Activated T-cell treated with anti-CD3 and anti-CD28 coated beads, Interleukin-2, amount 50 U/mL, for 4 hours (primary cell): ENCODE results near the gene CEP78. TPM values are rescaled to one million over a fixed set of nuclear protein-coding genes. Genes with fewer than 3 reads are reported as not detected.
"Not testable (repeated sequence)": the region's sequence is repeated elsewhere in the genome, so short reads cannot be mapped to it uniquely, and the experiment has no call there.

Experiments used
- ATAC-seq, 2 donors: fragments of 200-7000 bp; cut with Tn5 transposase; one replicate each; pipeline ENCODE4 v1.10.0; 2021
- DNase-seq: peaks from one replicate; pipeline ENCODE4 v3.0.0-alpha.2; 2020
- H3K27me3 Mint-ChIP-seq: one replicate; pipeline ENCODE4 v1.8.0; 2021; ENCODE audit warnings: low read depth, mixed read lengths
- H3K36me3 Mint-ChIP-seq: one replicate; pipeline ENCODE4 v1.8.0; 2022; ENCODE audit warnings: mixed read lengths; ENCODE audit not compliant: insufficient read depth
- H3K4me1 Mint-ChIP-seq: one replicate; pipeline ENCODE4 v1.8.0; 2021; ENCODE audit warnings: low read depth, mixed read lengths
- H3K4me3 Mint-ChIP-seq: one replicate; pipeline ENCODE4 v1.8.0; 2021; ENCODE audit warnings: mild to moderate bottlenecking, moderate library complexity, mixed read lengths
- H3K9me3 Mint-ChIP-seq: one replicate; pipeline ENCODE4 v1.8.0; 2021; ENCODE audit warnings: mixed read lengths
- total RNA-seq, 3 donors: library from RNA; stranded (reverse); gene quantifications; one replicate each; pipeline ENCODE4 v1.2.1, GENCODE V29; 2021

CEP78 gene
- total RNA-seq, 3 donors from 2014 or later = 29.4 to 30.8 (median 29.6) TPM

DNA sequence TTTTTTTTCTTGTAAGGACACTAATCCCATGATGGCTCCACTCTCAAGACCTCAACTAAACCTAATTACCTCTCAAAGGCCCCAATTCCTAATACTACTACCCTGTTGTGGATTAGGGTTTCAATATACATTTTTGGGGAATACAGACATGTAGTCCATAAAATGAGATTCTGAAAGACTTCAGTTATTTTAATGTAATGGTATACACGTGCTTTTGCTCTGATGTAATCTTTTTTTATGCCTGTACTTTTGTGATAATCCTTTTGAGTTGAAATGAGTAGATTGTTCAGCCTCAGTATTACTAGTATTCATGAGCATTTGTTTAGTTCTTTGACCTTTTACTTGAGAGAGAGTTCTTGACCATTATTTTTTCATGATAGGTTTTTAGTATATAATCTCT, 9.5 kb downstream of the CEP78 start:
- Mint-ChIP-seq H3K4me1 (peaks cover 11% of the 10 kb centered on the region), H3K9me3 (no peaks in the 10 kb centered on the region), H3K36me3 (peaks cover 36% of the 10 kb centered on the region), H3K27me3 (no peaks in the 10 kb centered on the region), H3K4me3 (no peak overlapping the region)
- no peak for ATAC-seq
- no peak for DNase-seq

DNA sequence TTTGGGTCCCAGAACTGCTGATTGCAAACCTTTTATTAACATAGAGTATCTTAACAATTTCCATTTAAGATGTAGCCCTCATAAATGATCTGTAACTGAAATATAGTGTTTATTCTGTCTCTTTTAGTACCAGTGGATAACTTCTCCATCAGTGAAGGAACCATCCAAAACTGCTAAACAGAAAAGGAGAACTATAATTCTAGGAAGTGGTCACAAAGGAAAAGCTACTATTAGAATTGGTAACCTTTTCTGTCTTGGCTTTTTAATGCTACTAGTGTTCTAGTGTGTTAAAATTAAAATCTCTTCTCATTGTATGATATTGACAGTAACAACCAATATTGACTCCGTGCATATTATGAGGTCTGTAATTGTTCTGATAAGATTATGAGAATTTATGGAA, 12.8 kb downstream of the CEP78 start:
- DNase-seq = no peak
- Mint-ChIP-seq H3K9me3 (no peaks in the 10 kb centered on the region), H3K4me1 (no peaks in the 10 kb centered on the region), H3K27me3 (no peaks in the 10 kb centered on the region), H3K4me3 (no peak overlapping the region), H3K36me3 (peaks cover 29% of the 10 kb centered on the region)
- no peak for ATAC-seq

DNA sequence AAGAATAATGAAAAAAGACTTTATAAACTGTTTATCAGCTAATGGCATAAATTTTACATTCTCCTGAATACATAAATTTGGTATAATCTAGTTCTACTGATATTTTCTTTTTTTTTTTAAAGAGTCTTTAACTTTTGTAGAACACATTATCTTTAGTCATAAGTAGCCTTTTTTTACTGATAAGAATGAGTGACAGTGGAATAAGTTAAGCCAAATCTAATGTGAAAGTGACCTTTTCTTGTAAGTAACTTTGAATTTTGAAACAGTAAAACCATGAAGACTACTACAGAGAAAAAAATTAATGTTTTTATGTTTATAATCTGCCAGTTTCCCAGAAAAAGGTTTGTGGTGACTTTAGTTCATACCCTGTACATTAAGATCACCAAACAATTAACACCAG, 13.7 kb downstream of the CEP78 start:
- no peak for ATAC-seq
- no peaks in the 10 kb centered on the region for H3K27me3 Mint-ChIP-seq
- H3K4me3 Mint-ChIP-seq = no peak overlapping the region
- DNase-seq = no peak
- peaks cover 31% of the 10 kb centered on the region for H3K36me3 Mint-ChIP-seq
- no peaks in the 10 kb centered on the region for H3K4me1 Mint-ChIP-seq
- H3K9me3 Mint-ChIP-seq = no peaks in the 10 kb centered on the region

DNA sequence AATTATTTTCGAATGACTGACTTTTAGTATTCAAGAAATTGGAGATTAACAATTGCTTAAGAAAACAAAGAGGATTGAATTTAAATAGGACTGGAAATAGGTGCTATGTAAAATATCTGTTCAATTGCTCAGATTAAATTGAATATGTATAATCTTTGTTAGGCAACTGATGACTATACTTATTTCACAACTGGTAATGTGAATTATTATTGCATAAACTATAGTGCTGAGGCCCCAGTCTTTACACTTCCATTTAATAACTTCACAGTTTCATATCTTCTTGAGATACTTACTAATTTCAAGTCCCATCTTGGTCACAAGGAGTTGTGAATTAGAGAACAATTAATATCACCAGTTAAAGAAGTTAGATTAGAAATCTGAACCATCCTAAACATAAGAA, 16.7 kb downstream of the CEP78 start:
- ATAC-seq (no peak), DNase-seq (no peak)
- peaks cover 21% of the 10 kb centered on the region for H3K36me3 Mint-ChIP-seq
- H3K27me3 Mint-ChIP-seq = no peaks in the 10 kb centered on the region
- H3K4me1 Mint-ChIP-seq = no peaks in the 10 kb centered on the region
- H3K9me3 Mint-ChIP-seq = no peaks in the 10 kb centered on the region
- no peak overlapping the region for H3K4me3 Mint-ChIP-seq

DNA sequence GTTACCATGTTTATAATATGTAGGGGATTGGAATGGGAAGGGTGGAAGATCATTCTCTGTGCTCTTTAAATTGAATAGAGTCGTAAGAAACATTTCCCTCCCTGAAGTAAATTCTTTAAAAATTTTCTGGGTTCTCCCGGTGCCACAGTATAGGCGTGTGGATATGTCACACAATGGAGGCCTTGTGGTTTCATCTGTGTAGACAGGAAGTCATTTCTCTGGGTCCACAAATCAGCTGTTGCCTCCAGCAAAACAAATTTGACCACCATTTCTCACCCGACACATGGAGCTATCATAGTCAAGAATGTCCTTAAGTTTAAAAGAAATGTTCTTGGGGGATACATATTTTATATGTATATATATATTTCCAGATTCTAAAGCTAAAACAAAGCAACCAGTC, 17.4 kb downstream of the CEP78 start:
- Mint-ChIP-seq H3K27me3 (no peaks in the 10 kb centered on the region), H3K36me3 (peaks cover 21% of the 10 kb centered on the region), H3K4me3 (no peak overlapping the region), H3K4me1 (no peaks in the 10 kb centered on the region), H3K9me3 (no peaks in the 10 kb centered on the region)
- no peak for ATAC-seq
- no peak for DNase-seq

DNA sequence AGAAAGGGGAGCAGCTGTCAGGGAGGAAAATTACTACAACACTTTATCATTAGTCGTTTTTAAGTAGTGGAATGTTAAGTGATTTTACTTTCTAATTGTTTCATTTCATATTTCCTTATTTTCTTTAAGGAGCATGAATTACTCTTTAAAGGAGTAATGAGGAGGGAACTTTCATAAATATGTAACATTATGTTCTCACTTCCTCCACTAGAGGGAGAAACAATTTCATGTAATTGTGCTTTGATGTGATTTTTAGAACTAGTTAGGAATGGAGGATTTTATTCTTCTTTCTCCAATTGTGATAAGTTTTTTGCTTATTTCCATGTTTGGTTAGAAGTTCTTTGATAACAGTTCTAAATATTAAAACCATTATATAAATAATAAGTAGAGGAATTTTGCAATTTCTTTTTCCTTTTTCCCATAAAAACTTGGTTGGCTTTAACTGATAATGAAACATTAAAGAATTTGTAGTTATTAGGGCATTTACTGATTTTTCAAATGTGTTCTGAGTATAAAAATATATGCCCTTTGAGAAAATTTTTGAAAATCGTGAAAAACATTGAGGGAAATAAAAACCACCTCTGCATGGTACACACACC, 25.6 kb downstream of the CEP78 start:
- no peaks in the 10 kb centered on the region for H3K9me3 Mint-ChIP-seq
- peaks cover 20% of the 10 kb centered on the region for H3K36me3 Mint-ChIP-seq
- H3K4me3 Mint-ChIP-seq = no peak overlapping the region
- no peak for ATAC-seq
- no peaks in the 10 kb centered on the region for H3K27me3 Mint-ChIP-seq
- no peaks in the 10 kb centered on the region for H3K4me1 Mint-ChIP-seq
- no peak for DNase-seq

DNA sequence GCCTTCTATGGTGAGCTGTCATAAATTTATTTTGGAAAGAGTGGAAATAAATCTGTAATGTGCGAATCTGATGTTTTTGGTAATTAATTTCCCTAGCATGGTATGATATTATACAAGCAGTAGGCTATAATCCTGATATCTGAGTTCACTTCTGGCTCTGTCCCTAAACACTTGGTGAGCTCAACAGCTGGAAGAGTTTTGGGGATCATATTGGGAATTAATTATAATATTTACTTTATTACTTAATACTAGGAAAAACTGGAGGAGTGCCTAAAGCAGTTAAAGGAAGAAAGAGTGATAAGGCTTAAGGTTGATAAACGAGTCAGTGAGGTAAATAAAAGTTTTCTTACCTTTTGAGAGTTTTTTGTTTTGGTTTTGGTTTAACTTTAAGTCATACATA, 26.8 kb downstream of the CEP78 start:
- Mint-ChIP-seq H3K27me3 (no peaks in the 10 kb centered on the region), H3K4me3 (no peak overlapping the region), H3K9me3 (no peaks in the 10 kb centered on the region), H3K4me1 (no peaks in the 10 kb centered on the region), H3K36me3 (peaks cover 22% of the 10 kb centered on the region)
- no peak for DNase-seq
- no peak for ATAC-seq

DNA sequence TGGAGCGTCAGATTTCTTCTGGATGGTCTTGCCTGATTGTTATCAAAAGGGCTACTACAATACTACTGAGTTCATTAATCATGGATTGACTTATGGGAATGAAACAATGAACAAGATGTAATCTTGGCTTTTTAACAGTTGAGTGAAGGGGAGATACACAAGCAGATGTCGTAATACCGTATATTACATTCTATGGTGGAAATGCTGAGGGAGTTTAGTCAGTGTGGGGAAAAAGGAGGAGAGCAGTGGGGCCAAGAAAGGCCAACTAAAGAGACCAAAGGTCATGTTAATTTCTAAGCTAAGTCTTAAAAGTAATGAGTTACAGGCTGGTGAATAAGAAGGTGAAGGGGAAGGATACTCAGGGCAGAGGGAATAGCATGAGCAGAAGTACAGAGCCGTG, 32.0 kb downstream of the CEP78 start:
- peaks cover 48% of the 10 kb centered on the region for H3K36me3 Mint-ChIP-seq
- no peak overlapping the region for H3K4me3 Mint-ChIP-seq
- DNase-seq (no peak), ATAC-seq (no peak)
- no peaks in the 10 kb centered on the region for H3K9me3 Mint-ChIP-seq
- no peaks in the 10 kb centered on the region for H3K27me3 Mint-ChIP-seq
- H3K4me1 Mint-ChIP-seq = no peaks in the 10 kb centered on the region

DNA sequence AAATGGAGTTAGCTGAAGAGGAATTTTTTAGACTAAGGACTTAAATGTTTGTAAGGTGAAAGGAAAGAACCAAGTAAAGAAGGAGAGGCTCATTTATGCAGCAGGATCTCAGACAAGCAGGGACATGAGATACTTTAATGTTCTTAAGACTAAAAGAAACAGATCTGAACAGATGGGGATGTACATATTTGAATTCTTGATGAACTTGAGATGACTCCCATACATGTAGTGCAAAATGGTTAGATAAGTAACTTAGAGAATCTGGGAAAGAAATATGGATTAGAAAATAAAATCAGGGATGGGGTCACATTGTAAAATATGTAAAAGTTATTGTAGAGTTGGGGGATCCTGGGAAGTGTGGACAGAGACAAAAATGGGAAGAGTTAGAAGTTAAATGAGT, 33.9 kb downstream of the CEP78 start:
- H3K9me3 Mint-ChIP-seq = no peaks in the 10 kb centered on the region
- peaks cover 51% of the 10 kb centered on the region for H3K36me3 Mint-ChIP-seq
- no peaks in the 10 kb centered on the region for H3K27me3 Mint-ChIP-seq
- DNase-seq = no peak
- H3K4me3 Mint-ChIP-seq = no peak overlapping the region
- no peak for ATAC-seq
- H3K4me1 Mint-ChIP-seq = no peaks in the 10 kb centered on the region

DNA sequence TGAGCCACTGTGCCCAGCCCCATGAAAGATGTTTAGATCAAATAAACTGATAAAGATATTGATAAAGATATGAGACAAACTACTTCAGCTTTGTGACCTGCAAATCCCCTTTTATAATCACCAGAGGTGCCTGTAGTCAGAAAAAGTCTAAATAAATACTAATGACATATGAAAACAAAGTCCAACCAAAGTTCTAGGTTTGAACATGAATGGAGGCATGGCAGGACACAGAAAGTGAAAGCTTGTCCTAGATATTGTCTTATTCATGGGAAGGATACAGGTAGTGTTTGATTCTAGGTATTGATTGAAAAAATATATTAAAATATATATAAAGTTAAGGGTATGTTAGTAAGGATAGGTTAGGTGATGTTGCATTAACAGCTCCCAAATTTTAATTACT, 36.4 kb downstream of the CEP78 start:
- H3K36me3 Mint-ChIP-seq = peaks cover 33% of the 10 kb centered on the region
- no peaks in the 10 kb centered on the region for H3K4me1 Mint-ChIP-seq
- no peak for DNase-seq
- no peaks in the 10 kb centered on the region for H3K9me3 Mint-ChIP-seq
- no peaks in the 10 kb centered on the region for H3K27me3 Mint-ChIP-seq
- no peak for ATAC-seq
- H3K4me3 Mint-ChIP-seq = no peak overlapping the region

DNA sequence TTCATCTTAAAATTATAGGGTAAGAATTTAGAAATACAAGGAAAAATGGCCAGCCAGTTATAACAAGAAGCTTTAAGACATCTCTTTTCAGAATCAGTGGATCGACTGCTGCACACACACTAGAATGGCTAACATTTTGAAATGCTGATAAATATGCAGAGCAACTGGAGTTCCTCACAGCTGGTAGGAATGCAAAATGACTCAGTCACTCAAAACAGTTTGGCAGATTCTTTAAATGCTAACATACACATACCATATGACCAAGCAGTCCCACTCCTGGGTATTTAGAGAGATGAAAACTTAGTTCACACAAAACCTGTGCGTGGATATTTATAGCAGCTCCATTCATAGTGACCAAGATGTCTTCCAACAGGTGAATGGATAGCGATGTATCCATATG, 37.9 kb downstream of the CEP78 start:
- no peaks in the 10 kb centered on the region for H3K27me3 Mint-ChIP-seq
- H3K36me3 Mint-ChIP-seq = peaks cover 23% of the 10 kb centered on the region

DNA sequence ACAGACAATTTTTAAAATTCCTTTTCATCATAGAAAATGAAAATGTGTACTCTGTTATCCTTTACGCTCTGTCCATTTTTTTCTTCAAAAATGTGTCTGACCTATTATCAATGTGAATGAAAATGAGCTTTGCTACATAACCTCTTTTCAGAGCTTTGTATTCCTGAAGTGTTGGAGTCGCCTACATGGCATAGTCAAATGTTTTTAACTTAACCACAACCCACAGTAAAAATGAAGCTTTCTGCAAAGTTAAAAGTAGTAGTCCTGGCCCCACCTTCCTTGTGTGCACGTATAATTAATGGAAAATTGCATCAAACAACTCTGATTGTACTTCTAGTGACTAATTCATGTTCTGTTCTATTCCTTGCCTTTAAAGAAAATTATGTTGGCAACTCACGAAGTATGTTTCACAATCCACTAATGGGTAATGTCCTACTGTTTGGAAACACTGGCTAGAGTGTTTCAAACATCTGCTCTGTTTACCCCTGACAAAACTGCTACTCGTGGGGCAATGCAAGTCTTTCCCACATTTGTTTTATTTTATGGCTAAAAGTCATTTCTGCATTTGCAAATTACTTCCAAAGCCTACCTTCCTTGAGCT, 42.4 kb downstream of the CEP78 start:
- H3K9me3 Mint-ChIP-seq = no peaks in the 10 kb centered on the region
- H3K27me3 Mint-ChIP-seq = no peaks in the 10 kb centered on the region
- H3K36me3 Mint-ChIP-seq = peaks cover 4% of the 10 kb centered on the region
- DNase-seq (no peak), ATAC-seq (no peak)
- H3K4me3 Mint-ChIP-seq = no peak overlapping the region
- H3K4me1 Mint-ChIP-seq = no peaks in the 10 kb centered on the region

More for the DNA sequence above, 37.9 kb downstream of the CEP78 start:
- DNase-seq = no peak
- H3K9me3 Mint-ChIP-seq = no peaks in the 10 kb centered on the region
- H3K4me1 Mint-ChIP-seq = no peaks in the 10 kb centered on the region
- no peak for ATAC-seq
- H3K4me3 Mint-ChIP-seq = no peak overlapping the region

DNA sequence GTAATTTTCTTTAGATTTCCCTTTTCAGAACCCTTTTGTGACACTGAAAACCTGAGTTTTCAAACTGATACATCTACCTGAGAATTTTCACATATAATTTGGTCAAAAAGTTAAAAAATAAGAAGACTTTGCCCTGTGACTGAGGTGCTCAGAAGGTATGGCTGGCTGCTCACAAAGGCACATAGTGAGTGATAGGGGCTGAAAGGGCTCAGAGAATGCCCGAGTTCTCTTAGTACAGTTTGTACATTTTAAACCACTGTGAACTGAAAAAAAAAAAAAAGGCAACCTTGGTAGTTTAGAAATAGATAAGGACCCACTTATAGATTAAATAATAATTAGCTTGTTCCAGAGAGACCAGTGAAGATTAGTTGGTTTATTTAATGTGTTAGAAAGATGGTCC, 42.9 kb downstream of the CEP78 start:
- Mint-ChIP-seq H3K9me3 (no peaks in the 10 kb centered on the region), H3K4me1 (no peaks in the 10 kb centered on the region), H3K4me3 (no peak overlapping the region), H3K36me3 (peaks cover 4% of the 10 kb centered on the region), H3K27me3 (no peaks in the 10 kb centered on the region)
- no peak for ATAC-seq
- DNase-seq = no peak

DNA sequence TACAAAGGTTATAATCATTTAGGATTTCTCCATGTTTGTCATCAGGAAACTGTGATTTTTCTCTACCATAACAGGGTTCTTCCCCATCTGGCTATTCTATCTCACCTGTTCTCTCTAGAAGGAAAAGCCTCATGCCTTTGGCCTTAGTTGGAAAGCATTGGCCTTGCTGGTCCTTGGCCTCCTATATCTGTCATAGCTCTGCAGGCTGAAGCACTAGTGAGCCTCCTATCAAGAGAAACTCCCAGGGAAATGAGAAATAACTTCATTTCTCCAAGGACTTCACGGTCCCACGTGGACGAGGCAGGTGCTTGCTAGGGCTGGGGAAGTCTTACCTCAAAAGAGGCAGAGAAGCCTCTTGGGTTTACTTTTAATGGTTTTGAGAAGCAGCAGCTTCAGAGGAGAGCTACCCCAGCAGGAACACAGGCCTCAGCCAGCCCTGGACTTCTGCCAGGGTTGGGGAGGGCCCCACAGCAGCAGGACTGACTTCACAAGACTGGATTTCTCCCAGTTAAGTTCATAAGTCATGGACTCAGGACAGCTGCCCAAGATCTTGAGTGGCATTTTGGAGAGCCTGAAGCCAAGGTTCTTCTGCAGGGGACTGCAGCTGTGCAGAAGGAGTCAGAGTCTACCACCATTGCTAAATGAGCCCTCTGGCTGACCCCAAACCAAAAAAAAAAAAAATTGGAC, 45.2 kb downstream of the CEP78 start:
- Mint-ChIP-seq H3K4me1 (no peaks in the 10 kb centered on the region), H3K27me3 (no peaks in the 10 kb centered on the region), H3K9me3 (no peaks in the 10 kb centered on the region), H3K4me3 (no peak overlapping the region), H3K36me3 (no peaks in the 10 kb centered on the region)
- no peak for DNase-seq
- no peak for ATAC-seq

DNA sequence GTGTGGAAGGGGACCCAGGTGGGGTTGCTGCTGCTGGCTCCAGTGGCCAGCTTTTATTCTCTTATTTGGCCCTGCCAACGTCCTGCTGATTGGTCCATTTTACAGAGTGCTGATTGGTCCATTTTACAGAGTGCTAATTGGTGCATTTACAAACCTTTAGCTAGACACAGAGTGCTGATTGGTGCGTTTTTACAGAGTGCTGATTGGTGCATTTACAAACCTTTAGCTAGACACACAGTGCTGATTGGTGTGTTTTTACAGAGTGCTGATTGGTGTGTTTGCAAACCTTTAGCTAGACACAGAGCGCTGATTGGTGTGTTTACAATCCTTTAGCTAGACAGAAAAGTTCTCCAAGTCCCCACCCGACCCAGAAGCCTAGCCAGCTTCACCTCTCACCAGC, 48.3 kb downstream of the CEP78 start:
- not testable (repeated sequence) for H3K27me3 Mint-ChIP-seq, H3K9me3 Mint-ChIP-seq, H3K4me3 Mint-ChIP-seq, H3K4me1 Mint-ChIP-seq, H3K36me3 Mint-ChIP-seq, ATAC-seq, DNase-seq
